Naive thymus-derived CD4-positive, alpha-beta T cell (primary cell): Measurements from ENCODE around the gene MS4A10. TPM values are rescaled to one million over a fixed set of nuclear protein-coding genes. Genes with fewer than 3 reads are reported as not detected.

ENCODE experiments used
- ATAC-seq: fragments of 150-1000 bp; cut with Tn5 transposase; 2 replicates; pipeline ENCODE4 v1.10.0; 2021; ENCODE audit warnings: mild to moderate bottlenecking, moderate library complexity
- CTCF ChIA-PET: fragments of 350-600 bp; sonication (Branson Sonifier 250); formaldehyde crosslinking; loops from one replicate; lab custom pipeline; 2021; ENCODE audit warnings: antibody characterized with exemption; lab: Charles Lee
- POLR2A ChIA-PET: fragments of 350-600 bp; sonication (Branson Sonifier 250); formaldehyde crosslinking; loops from one replicate; lab custom pipeline; 2021; ENCODE audit warnings: antibody characterized with exemption, inconsistent platforms; lab: Charles Lee
- DNase-seq, 9 donors: peaks; one replicate each; pipeline versions ENCODE4 v3.0.0 to v3.0.0-alpha.2; 2020 to 2022; ENCODE audit warnings: mixed read lengths in 1 of 9
- H3K27ac ChIP-seq: one replicate; pipeline ENCODE4 v1.7.0; 2013; ENCODE audit warnings: mild to moderate bottlenecking, low read depth, low read length, moderate library complexity
- H3K27me3 ChIP-seq, 2 donors: one replicate each; pipeline ENCODE4 v1.7.0; 2013; ENCODE audit warnings: low read length in 2 of 2, mild to moderate bottlenecking in 2 of 2, moderate library complexity in 2 of 2; ENCODE audit not compliant: control insufficient read depth in 2 of 2, insufficient read depth in 2 of 2
- H3K36me3 ChIP-seq, 3 experiments: 1 replicate in 2 of 3; 2 replicates in 1 of 3; pipeline ENCODE4 v1.7.0; 2013; ENCODE audit warnings: low read length in 3 of 3, mild to moderate bottlenecking in 3 of 3, moderate library complexity in 1 of 3; ENCODE audit not compliant: insufficient read depth in 3 of 3, control insufficient read depth in 2 of 3
- H3K4me1 ChIP-seq, 2 donors: one replicate each; pipeline ENCODE4 v1.7.0; 2013; ENCODE audit warnings: low read length in 2 of 2, mild to moderate bottlenecking in 2 of 2, moderate library complexity in 1 of 2; ENCODE audit not compliant: control insufficient read depth in 2 of 2, insufficient read depth in 2 of 2
- H3K4me3 ChIP-seq: 2 replicates; pipeline ENCODE4 v1.7.0; 2013; ENCODE audit warnings: mild to moderate bottlenecking, low read length
- H3K9me3 ChIP-seq, 3 experiments: 1 replicate in 2 of 3; 2 replicates in 1 of 3; pipeline ENCODE4 v1.7.0; 2013; ENCODE audit warnings: low read length in 3 of 3; ENCODE audit not compliant: control insufficient read depth in 2 of 3
- H3K27ac Mint-ChIP-seq, 9 donors: one replicate each; pipeline ENCODE4 v1.8.0; 2020 to 2022; ENCODE audit warnings: mixed read lengths in 9 of 9, mild to moderate bottlenecking in 8 of 9, moderate library complexity in 5 of 9, inconsistent platforms in 2 of 9
- H3K27me3 Mint-ChIP-seq, 5 donors: one replicate each; pipeline ENCODE4 v1.8.0; 2021 to 2022; ENCODE audit warnings: mixed read lengths in 5 of 5, mild to moderate bottlenecking in 1 of 5
- H3K36me3 Mint-ChIP-seq, 5 donors: one replicate each; pipeline ENCODE4 v1.8.0; 2020 to 2022; ENCODE audit warnings: mixed read lengths in 5 of 5, mild to moderate bottlenecking in 3 of 5, inconsistent platforms in 1 of 5
- H3K4me1 Mint-ChIP-seq, 7 donors: one replicate each; pipeline ENCODE4 v1.8.0; 2020 to 2022; ENCODE audit warnings: mixed read lengths in 7 of 7, mild to moderate bottlenecking in 3 of 7, inconsistent platforms in 1 of 7
- H3K4me3 Mint-ChIP-seq, 10 donors: one replicate each; pipeline ENCODE4 v1.8.0; 2020 to 2022; ENCODE audit warnings: mild to moderate bottlenecking in 10 of 10, mixed read lengths in 10 of 10, moderate library complexity in 6 of 10, inconsistent platforms in 2 of 10
- H3K9me3 Mint-ChIP-seq, 11 donors: one replicate each; pipeline ENCODE4 v1.8.0; 2020 to 2022; ENCODE audit warnings: mixed read lengths in 11 of 11, mild to moderate bottlenecking in 4 of 11, inconsistent platforms in 1 of 11, moderate library complexity in 1 of 11
- intact Hi-C, 2 donors: fragments of 100-400 bp; cut with micrococcal nuclease; formaldehyde crosslinking; loops; one replicate each; pipeline ENCODE4 v1.15.1; 2023
- polyA plus RNA-seq, 2 donors: library from polyadenylated mRNA; unstranded; fragments of 300-500 nt; fragmentation: Illumina TruSeq; gene quantifications; one replicate each; pipeline ENCODE4 v1.2.3, GENCODE V29; 2021
- total RNA-seq, 6 experiments: library from RNA in 5 of 6; stranded (reverse) in 5 of 6; gene quantifications; 1 replicate in 5 of 6; 2 replicates in 1 of 6; pipeline ENCODE4 v1.2.3 and lab custom pipeline; 2021 to 2026

Gene MS4A10
- total and polyA plus RNA-seq, 7 experiments from 2014 or later: not detected

- no peak for DNase-seq
- POLR2A ChIA-PET: no interaction called here
- intact Hi-C loops: no loop called here
- Mint-ChIP-seq H3K36me3 (no peaks in the 10 kb centered on the region), H3K4me1 (no peaks in the 10 kb centered on the region), H3K4me3 (no peak overlapping the region), H3K9me3 (no peaks in the 10 kb centered on the region), H3K27ac (no peak overlapping the region), H3K27me3 (peaks cover 0 to 3% (median 0%) of the 10 kb centered on the region in 5 donors)
- Histone ChIP-seq H3K36me3 (no peaks in the 10 kb centered on the region), H3K27me3 (no peaks in the 10 kb centered on the region), H3K4me1 (no peaks in the 10 kb centered on the region), H3K9me3 (no peaks in the 10 kb centered on the region), H3K4me3 (no peak overlapping the region), H3K27ac (no peak overlapping the region)
- CTCF ChIA-PET: interaction anchor here (0.5 kb wide), 1 partner anchor 129 kb away, joined by 3 read pairs; no protein-coding TSS in a partner anchor
- ATAC-seq: no peak
Measured at GRCh38 chr11:60782393-60783140, 2.6 kb upstream of the MS4A10 start.

- Mint-ChIP-seq H3K27ac (peak overlapping the region in 1 of 9 donors; percentile 26), H3K9me3 (no peaks in the 10 kb centered on the region), H3K27me3 (peaks cover 0 to 3% (median 0%) of the 10 kb centered on the region in 5 donors), H3K4me3 (no peak overlapping the region), H3K36me3 (no peaks in the 10 kb centered on the region), H3K4me1 (no peaks in the 10 kb centered on the region)
- Histone ChIP-seq H3K4me3 (no peak overlapping the region), H3K27me3 (no peaks in the 10 kb centered on the region), H3K27ac (no peak overlapping the region), H3K4me1 (no peaks in the 10 kb centered on the region), H3K36me3 (no peaks in the 10 kb centered on the region), H3K9me3 (no peaks in the 10 kb centered on the region)
- ChIA-PET CTCF (no interaction called here), POLR2A (no interaction called here)
- ATAC-seq (no peak), DNase-seq (no peak)
- intact Hi-C loops: no loop called here
Measured at GRCh38 chr11:60783141-60783484, 2.0 kb upstream of the MS4A10 start.

GRCh38 chr11:60783911-60784310 lies 1.2 kb upstream of the MS4A10 start:
- Histone ChIP-seq H3K4me1 (no peaks in the 10 kb centered on the region), H3K36me3 (no peaks in the 10 kb centered on the region), H3K27ac (no peak overlapping the region), H3K27me3 (no peaks in the 10 kb centered on the region), H3K4me3 (no peak overlapping the region), H3K9me3 (no peaks in the 10 kb centered on the region)
- Mint-ChIP-seq H3K9me3 (no peaks in the 10 kb centered on the region), H3K4me1 (no peaks in the 10 kb centered on the region), H3K4me3 (no peak overlapping the region), H3K27me3 (no peaks in the 10 kb centered on the region), H3K36me3 (no peaks in the 10 kb centered on the region), H3K27ac (no peak overlapping the region)
- intact Hi-C loops: no loop called here
- DNase-seq (no peak), ATAC-seq (no peak)
- ChIA-PET POLR2A (no interaction called here), CTCF (interaction anchor here (1.1 kb wide), 1 partner anchor 8 kb away, joined by 3 read pairs; no protein-coding TSS in a partner anchor)

DNA sequence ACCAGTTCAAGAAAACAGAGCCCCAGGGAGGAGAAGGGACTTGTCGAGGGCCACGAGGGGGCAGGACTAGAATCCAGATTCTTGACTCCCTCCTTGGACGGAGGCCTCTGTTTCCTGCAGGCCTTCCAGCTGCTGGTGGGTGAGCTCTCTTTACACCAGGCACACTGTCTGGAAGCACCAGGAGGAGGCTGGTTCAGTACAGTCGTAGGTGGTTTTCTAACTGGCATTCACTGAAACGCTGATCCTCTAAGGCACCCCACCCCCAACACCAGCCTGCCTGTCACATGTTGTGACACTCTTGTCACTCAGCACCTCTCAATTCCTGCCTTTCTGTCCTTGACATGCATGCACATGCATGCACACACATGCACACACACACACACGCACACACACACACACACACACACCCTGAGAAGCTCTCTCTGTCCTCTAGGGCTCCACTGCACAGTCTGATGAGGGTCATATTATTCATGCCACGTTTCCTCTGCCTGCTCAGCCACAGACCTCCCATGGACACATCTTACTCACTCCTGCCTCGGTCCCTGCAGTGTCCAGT lies 751 bp downstream of the MS4A10 start:
- POLR2A ChIA-PET: no interaction called here
- Histone ChIP-seq H3K27me3 (no peaks in the 10 kb centered on the region), H3K36me3 (no peaks in the 10 kb centered on the region), H3K4me1 (no peaks in the 10 kb centered on the region), H3K9me3 (no peaks in the 10 kb centered on the region), H3K27ac (no peak overlapping the region), H3K4me3 (no peak overlapping the region)
- Mint-ChIP-seq H3K27ac (no peak overlapping the region), H3K4me3 (no peak overlapping the region), H3K27me3 (no peaks in the 10 kb centered on the region), H3K36me3 (no peaks in the 10 kb centered on the region), H3K4me1 (no peaks in the 10 kb centered on the region), H3K9me3 (no peaks in the 10 kb centered on the region)
- ATAC-seq (no peak), DNase-seq (no peak)
- CTCF ChIA-PET: no interaction called here
- intact Hi-C loops: no loop called here

DNA sequence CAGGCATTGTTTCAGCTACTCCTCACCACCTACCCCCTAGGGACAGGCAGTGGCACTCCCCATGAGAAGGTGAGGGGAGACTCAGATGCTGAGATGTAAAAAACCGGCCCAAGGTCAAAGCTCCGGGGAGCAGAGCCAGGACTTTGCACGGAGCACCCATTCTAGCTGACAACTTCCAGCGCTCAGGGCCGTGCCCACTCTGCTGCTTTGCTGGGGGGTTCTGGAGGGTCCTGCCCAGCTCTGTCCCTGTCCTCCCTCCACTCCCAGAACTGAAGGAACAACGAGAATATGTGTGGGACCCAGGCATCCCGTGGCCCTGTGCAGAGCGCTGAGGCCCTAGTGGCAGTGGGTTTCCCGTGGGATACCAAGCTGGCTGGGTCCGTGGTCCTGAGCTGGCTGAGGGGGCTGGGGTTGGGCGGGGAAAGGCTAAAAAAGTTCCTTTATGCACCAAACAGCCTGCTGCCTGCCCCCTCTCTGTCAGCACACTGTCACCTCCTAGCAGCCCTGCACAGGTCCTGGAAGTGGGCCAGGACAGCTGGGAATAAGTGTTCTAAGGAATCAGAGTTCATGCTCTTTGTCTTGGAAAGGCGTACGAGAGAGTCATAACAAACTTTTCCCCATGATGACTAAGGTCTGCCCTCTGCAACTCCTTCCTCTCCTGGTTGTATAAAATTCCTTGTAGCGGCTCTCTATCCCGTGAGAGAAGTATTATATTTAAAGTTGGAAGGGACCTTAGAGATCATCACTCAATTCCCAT lies 1.9 kb downstream of the MS4A10 start:
- intact Hi-C loops: no loop called here

GRCh38 chr11:60788401-60789125 lies 3.4 kb downstream of the MS4A10 start:
- CTCF ChIA-PET: no interaction called here

More for the DNA sequence above, 1.9 kb downstream of the MS4A10 start:
- Histone ChIP-seq H3K27me3 (no peaks in the 10 kb centered on the region), H3K4me3 (no peak overlapping the region), H3K4me1 (no peaks in the 10 kb centered on the region), H3K9me3 (no peaks in the 10 kb centered on the region), H3K36me3 (no peaks in the 10 kb centered on the region), H3K27ac (no peak overlapping the region)
- no peak for ATAC-seq
- ChIA-PET CTCF (no interaction called here), POLR2A (no interaction called here)
- no peak overlapping the region for H3K4me3 Mint-ChIP-seq
- no peaks in the 10 kb centered on the region for H3K9me3 Mint-ChIP-seq
- H3K36me3 Mint-ChIP-seq: no peaks in the 10 kb centered on the region
- no peaks in the 10 kb centered on the region for H3K4me1 Mint-ChIP-seq
- no peaks in the 10 kb centered on the region for H3K27me3 Mint-ChIP-seq
- no peak overlapping the region for H3K27ac Mint-ChIP-seq
- no peak for DNase-seq

More at GRCh38 chr11:60788401-60789125, 3.4 kb downstream of the MS4A10 start:
- H3K4me1 Mint-ChIP-seq: no peaks in the 10 kb centered on the region
- no peaks in the 10 kb centered on the region for H3K9me3 Mint-ChIP-seq
- DNase-seq: no peak
- H3K4me3 Mint-ChIP-seq: no peak overlapping the region
- intact Hi-C loops: no loop called here
- H3K27ac Mint-ChIP-seq: peak overlapping the region in 2 of 9 donors; percentile 21 to 46
- H3K4me3 ChIP-seq: no peak overlapping the region
- H3K27me3 ChIP-seq: no peaks in the 10 kb centered on the region
- POLR2A ChIA-PET: no interaction called here
- no peaks in the 10 kb centered on the region for H3K27me3 Mint-ChIP-seq
- no peaks in the 10 kb centered on the region for H3K36me3 Mint-ChIP-seq
- no peaks in the 10 kb centered on the region for H3K4me1 ChIP-seq
- no peak overlapping the region for H3K27ac ChIP-seq
- no peaks in the 10 kb centered on the region for H3K9me3 ChIP-seq
- H3K36me3 ChIP-seq: no peaks in the 10 kb centered on the region
- no peak for ATAC-seq
